Suppressor macrophage treated with lipopolysaccharide for 4 hours (primary cell): ENCODE data around the gene NPSR1.
A peak's percentile ranks its signal among the peaks of the same experiment; 100 is the strongest.
"Not testable (repeated sequence)": the region's sequence is repeated elsewhere in the genome, so short reads cannot be mapped to it uniquely, and the experiment has no call there.

Experiments
- DNase-seq: peaks from one replicate; pipeline ENCODE4 v3.0.0-alpha.2; 2020

NPSR1 gene

GRCh38 chr7:34657632-34658268 is at the start of gene NPSR1:
NPSR1 (plus strand) TSS chr7:34658218; CDS start chr7:34658413, 195 bp downstream.
- no peak for DNase-seq

- no peak for DNase-seq
These were observed 45.4 kb upstream of the NPSR1 start for GRCh38 chr7:34612661-34613060.

- DNase-seq = no peak
These were observed 37.6 kb upstream of the NPSR1 start for GRCh38 chr7:34620425-34620824.

- DNase-seq = no peak
These were observed 35.8 kb upstream of the NPSR1 start for GRCh38 chr7:34622182-34622581.

GRCh38 chr7:34622771-34623250 is 35.2 kb upstream of the NPSR1 start:
- no peak for DNase-seq

- DNase-seq = not testable (repeated sequence)
These were observed 29.4 kb upstream of the NPSR1 start for GRCh38 chr7:34628618-34629017.

- no peak for DNase-seq
These were observed 5.2 kb upstream of the NPSR1 start for GRCh38 chr7:34652809-34653208.

GRCh38 chr7:34653787-34654186 is 4.2 kb upstream of the NPSR1 start:
- no peak for DNase-seq

GRCh38 chr7:34655384-34655783 is 2.6 kb upstream of the NPSR1 start:
- DNase-seq = no peak

GRCh38 chr7:34656041-34656440 is 2.0 kb upstream of the NPSR1 start:
- DNase-seq = no peak

- DNase-seq = no peak
These were observed 1.6 kb downstream of the NPSR1 start for GRCh38 chr7:34659472-34660075.

- no peak for DNase-seq
These were observed 4.2 kb downstream of the NPSR1 start for GRCh38 chr7:34662058-34662708.

- no peak for DNase-seq
These were observed 6.7 kb downstream of the NPSR1 start for GRCh38 chr7:34664755-34665154.

GRCh38 chr7:34672430-34672829 is 14.4 kb downstream of the NPSR1 start:
- DNase-seq = no peak

GRCh38 chr7:34673066-34673465 is 15.0 kb downstream of the NPSR1 start:
- DNase-seq = no peak

GRCh38 chr7:34675749-34676374 is 17.8 kb downstream of the NPSR1 start:
- peak; percentile 1 for DNase-seq

- DNase-seq = no peak
These were observed 19.5 kb downstream of the NPSR1 start for GRCh38 chr7:34677491-34677890.

GRCh38 chr7:34687529-34687928 is 29.5 kb downstream of the NPSR1 start:
- no peak for DNase-seq

- DNase-seq = no peak
These were observed 38.4 kb downstream of the NPSR1 start for GRCh38 chr7:34696415-34696814.

- no peak for DNase-seq
These were observed 51.8 kb downstream of the NPSR1 start for GRCh38 chr7:34709771-34710170.

GRCh38 chr7:34718867-34719266 is 60.8 kb downstream of the NPSR1 start:
- no peak for DNase-seq

- DNase-seq = no peak
These were observed 61.6 kb downstream of the NPSR1 start for GRCh38 chr7:34719636-34720035.

GRCh38 chr7:34720289-34720688 is 62.3 kb downstream of the NPSR1 start:
- DNase-seq = no peak

GRCh38 chr7:34723338-34723737 is 65.3 kb downstream of the NPSR1 start:
- DNase-seq = no peak
